ENCODE data around the gene DDIAS.
"Not testable (repeated sequence)": the region's sequence is repeated elsewhere in the genome, so short reads cannot be mapped to it uniquely, and the experiment has no call there.

Gene DDIAS

GRCh38 chr11:82890002-82890341 lies 11.6 kb upstream of the DDIAS start:
- DNase-seq: no peak

- DNase-seq: no peak
Observed at GRCh38 chr11:82890936-82891335, 10.6 kb upstream of the DDIAS start.

GRCh38 chr11:82892611-82893169 lies 8.8 kb upstream of the DDIAS start:
- no peak for DNase-seq

GRCh38 chr11:82895437-82896091 lies 6.0 kb upstream of the DDIAS start:
- peak; percentile 34 for DNase-seq

- no peak for DNase-seq
Observed at GRCh38 chr11:82896183-82896582, 5.4 kb upstream of the DDIAS start.

- DNase-seq: no peak
Observed at GRCh38 chr11:82898241-82898640, 3.3 kb upstream of the DDIAS start.

- no peak for DNase-seq
Observed at GRCh38 chr11:82899186-82899820, 2.2 kb upstream of the DDIAS start.

- no peak for DNase-seq
Observed at GRCh38 chr11:82899957-82900276, 1.6 kb upstream of the DDIAS start.

- peak; percentile 54 for DNase-seq
Observed at GRCh38 chr11:82900277-82901164, 1.0 kb upstream of the DDIAS start, which contains the start of gene PRCP. Gene PRCP, minus strand, starts transcription at chr11:82900430. Its CDS starts 28 bp downstream, at chr11:82900402.

GRCh38 chr11:82901922-82902485 lies 468 bp downstream of the DDIAS start:
- DNase-seq: no peak

GRCh38 chr11:82902880-82903279 lies 1.3 kb downstream of the DDIAS start:
- DNase-seq: no peak

GRCh38 chr11:82903843-82904586 lies 2.5 kb downstream of the DDIAS start:
- no peak for DNase-seq

- no peak for DNase-seq
Observed at GRCh38 chr11:82906236-82906635, 4.7 kb downstream of the DDIAS start.

GRCh38 chr11:82906931-82907330 lies 5.4 kb downstream of the DDIAS start:
- DNase-seq: no peak

- DNase-seq: no peak
Observed at GRCh38 chr11:82907371-82907770, 5.8 kb downstream of the DDIAS start.

- no peak for DNase-seq
Observed at GRCh38 chr11:82908311-82908710, 6.8 kb downstream of the DDIAS start.

- no peak for DNase-seq
Observed at GRCh38 chr11:82909015-82909640, 7.6 kb downstream of the DDIAS start.

- not testable (repeated sequence) for DNase-seq
Observed at GRCh38 chr11:82919786-82920185, 18.2 kb downstream of the DDIAS start.

GRCh38 chr11:82920227-82920626 lies 18.7 kb downstream of the DDIAS start:
- DNase-seq: not testable (repeated sequence)

- not testable (repeated sequence) for DNase-seq
Observed at GRCh38 chr11:82922396-82923173, 21.0 kb downstream of the DDIAS start.
